NCI-H2171 (cell line): Measurements from ENCODE around the gene CCL18.
"Not testable (repeated sequence)": the region's sequence is repeated elsewhere in the genome, so short reads cannot be mapped to it uniquely, and the experiment has no call there.

Experiments
- DNase-seq: peaks from one replicate; lab custom pipeline; 2025; lab: John Stamatoyannopoulos, UW

Gene CCL18

DNA sequence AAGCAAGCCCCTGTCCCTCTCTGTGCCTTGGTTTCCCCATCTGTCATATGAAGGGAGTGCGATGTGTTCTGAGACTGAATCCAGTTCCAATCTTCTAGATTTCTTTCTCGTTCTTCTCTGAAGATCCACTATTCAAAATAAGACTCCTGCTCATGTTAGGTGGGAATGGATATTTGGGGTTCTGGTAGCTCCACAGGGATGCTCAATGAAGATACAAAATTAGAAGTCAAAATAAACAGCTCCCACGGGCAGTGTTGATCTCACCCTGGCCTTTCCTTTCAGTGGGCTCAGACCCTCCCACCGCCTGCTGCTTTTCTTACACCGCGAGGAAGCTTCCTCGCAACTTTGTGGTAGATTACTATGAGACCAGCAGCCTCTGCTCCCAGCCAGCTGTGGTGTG is 40.2 kb downstream of the CCL18 start:
- not testable (repeated sequence) for DNase-seq

DNA sequence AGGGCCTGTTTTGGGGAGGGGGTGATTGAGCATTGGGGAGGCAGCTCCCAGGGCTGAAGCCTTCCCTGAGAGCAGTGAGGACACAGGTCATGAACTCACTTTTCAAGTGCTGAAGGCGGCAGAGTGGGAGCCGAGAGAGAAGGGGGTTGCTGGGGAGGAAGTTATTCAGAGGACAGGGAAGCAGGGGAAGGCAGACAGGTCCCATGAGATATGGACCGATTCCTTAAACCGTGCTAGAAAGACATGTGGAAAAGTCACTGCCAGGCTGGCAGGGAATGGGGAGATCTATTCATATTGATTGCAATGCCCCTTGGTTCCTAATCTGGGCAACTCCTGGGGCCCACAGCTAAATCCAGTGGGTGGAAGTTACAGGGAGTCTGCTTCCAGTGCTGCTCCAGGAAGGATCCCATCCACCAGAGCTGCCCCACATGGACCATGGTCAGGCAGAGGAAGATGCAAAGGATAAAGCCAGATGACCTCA is 40.7 kb downstream of the CCL18 start:
- DNase-seq, result no peak

DNA sequence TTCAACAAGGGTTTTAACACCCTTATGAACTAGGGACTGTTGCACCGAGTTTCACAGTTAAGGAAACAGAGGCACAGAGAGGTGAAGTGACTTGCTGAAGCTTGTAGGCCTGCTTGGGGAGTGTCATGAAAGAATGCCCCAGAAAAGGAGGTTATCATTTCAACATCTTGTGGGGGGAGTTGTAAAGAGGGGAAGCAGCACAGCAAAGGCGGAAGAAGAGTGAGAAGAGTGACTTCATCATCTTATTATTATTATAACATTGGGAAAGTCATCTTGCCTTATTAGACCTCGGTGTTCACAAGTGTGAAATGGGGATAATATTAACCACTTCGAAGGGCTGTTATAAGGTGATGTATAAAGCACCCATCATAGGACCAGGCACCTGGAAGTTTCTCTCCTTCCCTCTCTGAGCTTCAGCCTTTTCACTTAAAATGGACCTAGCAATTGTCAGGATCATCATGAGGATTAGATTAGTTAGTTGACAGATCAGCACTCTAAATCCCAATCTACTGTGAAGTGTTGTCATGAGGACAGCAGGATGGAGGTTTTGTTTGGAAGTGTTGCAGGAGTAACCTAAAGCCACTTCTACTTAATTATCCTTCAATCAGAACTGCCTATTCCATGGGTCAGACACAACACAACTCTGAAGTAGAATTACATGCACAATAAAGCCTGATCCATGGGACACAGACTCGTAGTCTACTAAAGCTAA is 41.9 kb downstream of the CCL18 start:
- DNase-seq, result no peak

DNA sequence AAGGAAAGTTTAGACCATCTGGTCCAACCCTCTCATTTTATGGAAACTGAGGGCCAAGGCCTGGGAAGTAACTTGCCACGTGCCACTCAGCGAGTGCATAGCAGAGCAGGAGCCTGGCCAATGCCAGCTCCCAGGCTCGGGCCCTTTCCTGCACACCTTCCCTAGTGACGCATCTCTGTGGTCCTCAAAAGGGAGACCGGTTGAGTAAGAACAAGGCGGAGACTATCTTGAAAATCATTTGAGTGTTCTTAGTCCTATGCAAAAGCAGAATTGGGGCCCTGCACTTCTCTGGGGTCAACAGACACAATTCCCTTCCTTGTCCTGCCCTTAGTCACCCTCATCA is 42.4 kb downstream of the CCL18 start:
- no peak for DNase-seq

DNA sequence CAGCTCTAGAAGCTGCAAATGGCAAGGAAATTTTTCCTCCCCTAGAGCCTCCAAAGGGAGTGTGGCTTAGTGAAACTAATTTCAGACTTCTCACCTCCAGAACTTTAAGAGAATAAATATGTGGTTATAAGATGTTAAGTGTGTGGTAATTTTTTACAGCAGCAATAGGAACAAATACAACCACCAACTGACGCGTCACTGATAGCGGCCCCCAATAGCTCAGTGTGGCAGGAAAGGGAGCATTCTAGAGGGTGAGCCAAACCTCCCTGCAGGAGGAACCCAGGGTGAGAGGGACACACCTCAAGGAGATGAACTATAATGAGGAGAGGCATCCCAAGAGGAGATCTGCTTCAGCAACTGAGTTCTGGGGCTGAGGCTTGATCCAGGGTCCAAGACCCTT is 43.6 kb downstream of the CCL18 start:
- DNase-seq, result no peak

DNA sequence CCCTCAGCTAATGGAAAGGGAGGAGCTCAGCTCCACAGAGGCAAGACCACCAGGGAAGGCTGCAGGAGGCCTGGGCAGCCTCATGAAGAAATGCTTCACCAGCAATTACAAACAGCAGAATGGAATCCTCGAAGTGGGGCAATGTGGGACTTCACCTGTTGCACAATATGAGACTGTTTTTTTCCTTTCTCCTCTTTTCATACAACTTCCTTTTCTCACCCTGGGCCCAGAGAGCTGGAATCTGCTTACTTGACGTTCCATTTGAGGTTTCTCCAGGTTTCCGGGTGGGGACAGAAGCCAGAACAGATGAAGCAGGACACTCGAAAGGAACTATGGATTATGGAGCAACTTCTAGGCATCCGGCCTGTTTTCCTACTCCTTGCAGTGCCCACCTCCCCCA is 44.2 kb downstream of the CCL18 start:
- not testable (repeated sequence) for DNase-seq

DNA sequence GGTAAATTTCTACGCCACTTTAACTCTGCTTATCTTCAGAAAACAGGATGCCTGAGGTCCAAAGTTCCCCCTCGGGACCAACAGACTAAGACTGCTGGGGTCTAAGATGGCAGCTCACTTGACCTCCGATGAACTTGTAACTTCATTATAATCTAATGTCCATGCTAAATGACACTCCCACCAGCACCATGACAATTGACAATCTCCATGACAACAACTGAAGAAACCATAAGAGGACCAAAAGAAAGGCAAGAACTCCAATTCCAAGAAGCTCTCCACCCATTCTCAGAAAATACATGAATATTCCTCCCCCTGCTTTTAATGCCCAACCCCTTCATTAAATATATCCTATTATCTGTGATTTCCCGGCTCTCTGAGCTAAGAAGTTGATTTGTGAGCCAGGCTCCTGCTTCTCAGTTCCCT is 47.0 kb downstream of the CCL18 start:
- DNase-seq, result no peak

DNA sequence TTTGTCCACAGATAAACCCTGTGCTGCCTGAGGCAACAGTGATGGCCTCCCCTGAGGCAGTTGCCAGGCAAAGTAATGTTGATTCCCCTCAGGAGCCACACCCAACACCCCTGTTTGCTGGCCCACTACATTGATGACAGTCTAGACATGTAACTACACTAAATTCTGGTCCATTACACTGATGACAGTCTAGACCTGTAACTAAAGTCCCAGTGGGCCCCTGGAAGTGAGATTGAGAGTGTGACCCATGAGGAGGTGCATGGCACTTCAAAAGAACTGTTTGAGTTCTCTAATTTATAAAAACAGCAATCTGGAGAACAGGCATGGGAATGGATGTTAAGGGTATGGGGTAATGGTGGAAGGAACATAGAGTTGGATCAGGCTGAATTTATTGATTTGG is 48.5 kb downstream of the CCL18 start:
- DNase-seq, result no peak

DNA sequence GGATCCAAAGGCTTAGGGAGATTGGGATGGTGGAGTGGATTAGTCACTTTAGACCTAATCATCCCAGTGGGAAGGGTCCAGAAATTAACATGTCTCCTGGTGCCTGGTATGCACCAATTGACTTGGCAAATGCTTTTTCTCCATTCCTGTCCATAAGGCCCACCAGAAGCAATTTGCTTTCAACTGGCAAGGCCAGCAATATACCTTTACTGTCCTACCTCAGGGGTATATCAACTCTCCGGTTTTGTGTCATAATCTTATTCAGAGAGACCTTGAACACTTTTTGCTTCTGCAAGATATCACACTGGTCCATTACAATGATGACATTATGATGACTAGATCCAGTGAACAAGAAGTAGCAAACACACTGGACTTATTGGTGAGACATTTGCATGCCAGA is 49.1 kb downstream of the CCL18 start:
- DNase-seq, result not testable (repeated sequence)

DNA sequence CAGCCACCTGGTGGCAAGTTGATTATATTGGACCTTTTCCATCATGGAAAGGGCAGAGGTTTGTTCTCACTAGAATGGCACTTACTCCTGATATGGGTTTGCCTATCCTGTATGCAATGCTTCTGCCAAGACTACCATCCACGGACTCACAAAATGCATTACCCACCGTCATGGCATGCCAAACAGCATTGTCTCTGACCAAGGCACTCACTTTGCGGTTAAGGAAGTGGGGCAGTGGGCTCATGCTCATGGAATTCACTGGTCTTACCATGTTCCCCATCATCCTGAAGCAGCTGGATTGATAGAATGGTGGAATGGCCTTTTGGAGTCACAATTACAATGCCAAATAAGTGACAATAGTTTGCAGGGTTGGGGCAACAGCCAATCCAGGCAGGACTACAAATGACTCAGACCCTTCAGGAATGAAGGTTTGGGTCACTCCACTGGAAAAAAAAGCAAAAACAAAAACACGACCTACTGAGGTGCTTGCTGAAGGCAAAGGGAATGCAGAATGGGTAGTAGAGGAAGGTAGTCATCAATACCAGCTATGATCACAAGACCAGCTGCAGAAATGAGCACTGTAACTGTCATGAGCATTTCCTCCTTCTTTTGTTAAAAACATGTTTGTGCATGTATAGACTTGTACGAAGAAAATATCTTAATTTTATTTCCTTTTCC is 51.0 kb downstream of the CCL18 start:
- not testable (repeated sequence) for DNase-seq

DNA sequence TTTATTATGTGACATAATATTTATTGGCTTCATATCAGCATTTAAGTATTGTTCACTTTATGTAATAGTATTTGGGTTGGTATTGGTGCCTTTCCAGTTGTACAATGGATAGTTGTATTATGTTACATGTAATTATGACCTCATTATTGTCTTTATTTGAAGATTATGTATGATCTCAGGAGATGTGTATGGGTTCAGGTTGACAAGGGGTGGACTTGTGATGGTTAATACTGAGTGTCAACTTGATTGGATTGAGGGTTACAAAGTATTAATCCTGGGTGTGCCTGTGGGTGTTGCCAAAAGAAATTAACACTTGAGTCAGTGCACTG is 51.5 kb downstream of the CCL18 start:
- DNase-seq, result not testable (repeated sequence)

DNA sequence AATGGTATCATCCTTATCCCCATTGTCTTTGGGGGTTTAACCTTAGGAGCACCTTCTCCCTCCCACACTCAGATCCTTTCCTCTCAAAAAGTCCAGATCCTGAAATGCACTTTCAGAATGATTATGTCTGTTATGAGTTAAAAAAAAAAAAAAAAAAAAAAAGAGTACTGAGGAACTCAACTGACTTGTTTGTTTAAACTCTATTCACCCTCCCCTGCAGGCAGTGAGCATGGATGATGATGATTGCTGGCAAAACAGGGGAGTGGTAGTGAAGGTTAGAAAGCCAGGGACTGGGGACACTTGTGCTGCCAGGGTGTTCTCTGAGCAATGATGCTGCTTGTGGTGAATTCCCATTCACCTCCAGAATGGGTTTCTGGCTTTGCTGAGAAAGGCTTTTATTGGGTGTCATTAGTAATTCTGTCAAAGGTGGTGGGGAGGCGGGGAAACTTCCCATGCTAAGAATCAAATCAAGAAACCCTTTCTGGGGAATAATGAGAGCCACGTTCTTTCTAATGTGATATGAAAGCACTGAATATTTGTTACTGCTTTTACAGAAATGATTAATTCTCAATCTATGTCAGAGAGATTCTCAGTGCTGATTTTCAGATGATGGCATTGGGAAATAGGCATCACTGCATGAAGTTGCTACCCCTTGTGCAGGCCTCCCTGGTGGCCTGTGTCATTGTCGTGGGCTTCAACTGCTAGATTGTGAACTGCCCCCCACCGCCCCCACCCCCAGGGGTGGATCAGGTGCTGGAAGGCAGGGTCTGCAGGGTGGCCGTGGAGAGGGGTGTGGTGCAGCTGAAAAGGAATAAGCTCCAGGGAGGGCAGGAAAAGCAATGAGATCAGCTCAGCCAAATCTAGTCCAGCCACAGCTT is 53.7 kb downstream of the CCL18 start:
- no peak for DNase-seq

DNA sequence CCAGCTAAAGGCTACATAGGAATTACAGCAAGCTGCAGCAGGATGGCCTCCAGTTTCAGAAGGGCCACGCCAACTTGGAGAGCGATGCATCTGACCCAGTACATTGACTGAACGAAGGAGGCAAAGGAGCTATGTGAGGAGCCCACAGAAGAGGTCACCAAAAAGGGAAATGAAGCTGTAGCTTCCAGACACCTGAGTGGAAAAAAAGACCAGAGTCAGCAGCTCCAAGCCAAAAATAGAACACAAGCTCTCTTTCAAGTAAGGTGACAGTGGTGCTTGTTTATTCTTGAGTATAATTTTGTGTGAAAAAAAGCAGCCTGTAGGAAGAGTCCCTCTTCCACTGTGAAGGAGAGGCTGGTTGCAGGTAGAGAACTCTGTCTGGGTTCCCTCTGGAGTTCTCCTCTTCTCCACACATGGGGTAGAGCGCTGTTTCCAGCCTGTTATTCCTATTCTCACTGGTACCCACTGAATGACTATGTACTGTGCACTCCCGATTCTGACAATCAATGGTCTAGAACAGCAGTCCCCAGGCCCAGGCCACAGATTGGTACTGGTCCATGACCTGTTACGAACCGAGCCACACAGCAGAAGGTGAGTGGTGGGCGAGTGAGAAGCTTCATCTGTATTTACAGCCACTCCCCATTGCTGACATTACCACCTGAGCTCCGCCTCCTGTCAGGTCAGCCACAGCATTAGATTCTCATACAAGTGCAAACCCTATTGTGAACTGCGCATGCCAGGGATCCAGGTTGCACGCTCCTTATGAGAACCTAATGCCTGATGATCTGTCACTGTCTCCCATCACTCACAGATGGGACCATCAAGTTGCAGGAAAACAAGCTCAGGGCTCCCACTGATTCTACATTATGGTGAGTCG is 54.6 kb downstream of the CCL18 start:
- no peak for DNase-seq

DNA sequence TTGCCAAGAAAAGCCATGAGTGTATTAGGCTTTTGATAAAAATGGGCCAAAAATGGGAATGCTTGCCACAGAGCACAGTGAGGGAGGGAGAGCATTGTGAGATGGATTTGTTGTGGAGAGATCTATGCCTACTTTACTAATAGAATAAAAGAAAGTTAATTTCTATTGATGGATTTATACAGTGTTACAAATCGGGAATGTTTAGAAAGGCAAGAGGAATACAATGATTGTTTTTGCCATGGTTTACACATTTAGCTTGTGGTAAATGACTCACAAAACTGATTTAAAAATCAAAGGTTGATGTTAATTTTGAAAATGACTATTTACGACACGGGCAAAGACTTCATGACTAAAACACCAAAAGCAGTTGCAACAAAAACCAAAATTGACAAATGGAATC is 56.1 kb downstream of the CCL18 start:
- DNase-seq, result no peak

DNA sequence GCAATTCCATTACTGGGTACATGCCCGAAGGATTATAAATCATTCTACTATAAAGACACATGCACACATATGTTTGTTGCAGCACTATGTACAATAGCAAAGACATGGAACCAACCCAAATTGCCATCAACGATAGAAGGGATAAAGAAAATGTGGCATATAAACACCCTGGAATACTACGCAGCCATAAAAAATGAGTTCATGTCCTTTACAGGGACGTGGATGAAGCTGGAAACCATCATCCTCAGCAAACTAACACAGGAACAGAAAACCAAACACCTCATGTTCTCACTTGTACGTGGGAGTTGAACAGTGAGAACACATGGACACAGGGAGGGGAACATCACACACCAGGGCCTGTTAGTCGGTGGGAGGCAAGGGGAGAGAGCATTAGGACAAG is 57.0 kb downstream of the CCL18 start:
- DNase-seq, result not testable (repeated sequence)
